ENCODE data around the gene TEKT2. TPM values are rescaled to one million over a fixed set of nuclear protein-coding genes. Genes with fewer than 3 reads are reported as not detected.

The TEKT2 gene
- total and polyA plus RNA-seq, 4 donors = 10.2 to 40.2 (median 16.5) TPM

GRCh38 chr1:36076979-36077573 lies 6.8 kb upstream of the TEKT2 start:
- H3K9ac ChIP-seq (ENCODE audit: insufficient read depth in 1 of 2, low read length in 2 of 2) = no peak overlapping the region
- no peak overlapping the region for H3K4me3 ChIP-seq
- DNase-seq (no peak), ATAC-seq (ENCODE audit: insufficient read depth, low FRiP score) (no peak)
- no peaks in the 10 kb centered on the region for H3K36me3 ChIP-seq (ENCODE audit: control insufficient read depth in 4 of 4, insufficient read depth in 4 of 4, low read length in 4 of 4)
- no peak for TF ChIP-seq CTCF (IDR thresholded peaks at IDR 0.05; ENCODE audit: control extremely low read depth, extremely low read depth)
- 58 to 81% methylated on average over 4 of the region's 4 CpGs for WGBS, 2 donors
- H3K4me1 ChIP-seq (ENCODE audit: control insufficient read depth in 5 of 5, insufficient read depth in 5 of 5, low read length in 5 of 5) = no peaks in the 10 kb centered on the region
- no peaks in the 10 kb centered on the region for H3K27me3 ChIP-seq (ENCODE audit: control insufficient read depth in 3 of 3, insufficient read depth in 3 of 3, low read length in 2 of 3)
- H3K27ac ChIP-seq (ENCODE audit: low read depth in 1 of 2, low read length in 1 of 2) = no peak overlapping the region
- H3K9me3 ChIP-seq (ENCODE audit: control insufficient read depth in 4 of 4, insufficient read depth in 3 of 4, low read length in 3 of 4) = no peaks in the 10 kb centered on the region

- no peak for TF ChIP-seq CTCF (IDR thresholded peaks at IDR 0.05; ENCODE audit: control extremely low read depth, extremely low read depth)
- Histone ChIP-seq H3K9ac (ENCODE audit: insufficient read depth in 1 of 2, low read length in 2 of 2) (no peak overlapping the region), H3K27me3 (ENCODE audit: control insufficient read depth in 3 of 3, insufficient read depth in 3 of 3, low read length in 2 of 3) (no peaks in the 10 kb centered on the region), H3K36me3 (ENCODE audit: control insufficient read depth in 4 of 4, insufficient read depth in 4 of 4, low read length in 4 of 4) (no peaks in the 10 kb centered on the region), H3K4me3 (no peak overlapping the region), H3K9me3 (ENCODE audit: control insufficient read depth in 4 of 4, insufficient read depth in 3 of 4, low read length in 3 of 4) (no peaks in the 10 kb centered on the region), H3K27ac (ENCODE audit: low read depth in 1 of 2, low read length in 1 of 2) (no peak overlapping the region), H3K4me1 (ENCODE audit: control insufficient read depth in 5 of 5, insufficient read depth in 5 of 5, low read length in 5 of 5) (peaks cover 0 to 6% (median 0%) of the 10 kb centered on the region in 5 donors)
- ATAC-seq (ENCODE audit: insufficient read depth, low FRiP score) = no peak
- WGBS, 2 donors = 57 to 74% methylated on average over 3 of the region's 3 CpGs
- DNase-seq = no peak
Observed at GRCh38 chr1:36080236-36080635, 3.7 kb upstream of the TEKT2 start.

- Histone ChIP-seq H3K36me3 (ENCODE audit: control insufficient read depth in 4 of 4, insufficient read depth in 4 of 4, low read length in 4 of 4) (no peaks in the 10 kb centered on the region), H3K27me3 (ENCODE audit: control insufficient read depth in 3 of 3, insufficient read depth in 3 of 3, low read length in 2 of 3) (no peaks in the 10 kb centered on the region), H3K9ac (ENCODE audit: insufficient read depth in 1 of 2, low read length in 2 of 2) (no peak overlapping the region), H3K4me3 (no peak overlapping the region), H3K9me3 (ENCODE audit: control insufficient read depth in 4 of 4, insufficient read depth in 3 of 4, low read length in 3 of 4) (no peaks in the 10 kb centered on the region), H3K4me1 (ENCODE audit: control insufficient read depth in 5 of 5, insufficient read depth in 5 of 5, low read length in 5 of 5) (peaks cover 0 to 6% (median 0%) of the 10 kb centered on the region in 5 donors), H3K27ac (ENCODE audit: low read depth in 1 of 2, low read length in 1 of 2) (no peak overlapping the region)
- ATAC-seq (ENCODE audit: insufficient read depth, low FRiP score) (no peak), DNase-seq (no peak)
- 81 to 86% methylated on average over 6 of the region's 6 CpGs for WGBS, 2 donors
- TF ChIP-seq CTCF (IDR thresholded peaks at IDR 0.05; ENCODE audit: control extremely low read depth, extremely low read depth) = no peak
Observed at GRCh38 chr1:36080801-36081200, 3.1 kb upstream of the TEKT2 start.
